NCI-H1436 (cell line): ENCODE data around the gene EDAR.

Experiments used
- DNase-seq: peaks from one replicate; lab custom pipeline; 2025; lab: John Stamatoyannopoulos, UW

Gene EDAR

GRCh38 chr2:108967757-108968156 lies 21.3 kb downstream of the EDAR start:
- DNase-seq = no peak

GRCh38 chr2:108965540-108966289 lies 23.3 kb downstream of the EDAR start:
- no peak for DNase-seq

GRCh38 chr2:108963057-108963456 lies 26.0 kb downstream of the EDAR start:
- no peak for DNase-seq

- DNase-seq = no peak
Measured at GRCh38 chr2:108961796-108962195, 27.2 kb downstream of the EDAR start.

DNA sequence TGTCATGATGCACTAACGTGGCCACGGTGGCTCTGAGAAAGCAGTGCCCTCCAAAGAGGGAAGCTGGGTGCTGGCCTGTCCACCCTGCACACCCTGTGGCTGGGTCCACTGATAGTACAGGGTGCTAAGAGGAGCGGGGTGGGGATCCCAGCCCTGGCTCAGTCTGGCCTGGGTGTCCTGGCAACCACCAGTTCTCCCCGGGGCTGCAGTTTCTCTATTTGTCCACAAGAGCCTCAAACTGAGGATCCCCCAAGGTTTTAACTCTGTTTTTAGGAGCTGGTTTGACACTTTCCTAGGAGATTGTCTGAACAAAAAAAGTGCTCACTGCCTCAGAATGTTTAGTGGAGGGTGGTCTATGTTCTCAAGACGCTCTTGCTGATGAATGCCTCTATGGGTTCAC lies 29.0 kb downstream of the EDAR start:
- no peak for DNase-seq

GRCh38 chr2:108959401-108959800 lies 29.6 kb downstream of the EDAR start:
- DNase-seq = no peak

DNA sequence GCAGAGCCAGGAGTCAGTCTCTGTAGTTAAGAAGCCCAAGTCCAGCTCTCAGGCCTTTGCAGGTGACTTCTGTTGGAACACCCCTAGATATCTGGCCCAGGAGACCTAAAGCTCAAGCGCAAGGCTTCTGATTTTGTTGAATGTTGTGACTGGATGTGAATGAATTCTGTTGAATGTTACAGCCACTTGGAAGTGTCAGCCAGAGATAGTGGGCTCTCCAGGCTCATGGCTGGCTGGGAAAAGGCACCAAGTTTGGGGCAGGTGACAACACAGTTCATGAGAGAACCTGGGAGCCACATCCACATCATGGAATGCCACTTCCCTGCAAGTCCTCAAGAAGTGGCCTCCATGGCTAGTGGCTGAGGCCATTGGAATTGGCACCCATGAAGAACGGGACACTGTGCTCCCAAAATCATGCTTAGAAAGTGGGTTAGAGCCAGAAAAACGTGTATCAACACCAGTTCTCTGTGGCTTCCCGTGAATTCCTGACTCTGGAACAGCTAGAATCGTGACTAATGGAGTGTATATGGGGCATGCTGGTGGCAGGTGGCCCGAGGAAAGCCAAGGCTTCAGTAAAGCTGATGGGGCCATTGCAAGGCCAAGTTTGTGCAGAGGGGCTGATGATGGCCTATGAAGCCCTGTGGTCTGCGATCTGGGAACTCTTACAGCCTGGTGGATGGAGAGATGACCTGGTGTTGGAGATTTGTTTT lies 30.2 kb downstream of the EDAR start:
- no peak for DNase-seq

DNA sequence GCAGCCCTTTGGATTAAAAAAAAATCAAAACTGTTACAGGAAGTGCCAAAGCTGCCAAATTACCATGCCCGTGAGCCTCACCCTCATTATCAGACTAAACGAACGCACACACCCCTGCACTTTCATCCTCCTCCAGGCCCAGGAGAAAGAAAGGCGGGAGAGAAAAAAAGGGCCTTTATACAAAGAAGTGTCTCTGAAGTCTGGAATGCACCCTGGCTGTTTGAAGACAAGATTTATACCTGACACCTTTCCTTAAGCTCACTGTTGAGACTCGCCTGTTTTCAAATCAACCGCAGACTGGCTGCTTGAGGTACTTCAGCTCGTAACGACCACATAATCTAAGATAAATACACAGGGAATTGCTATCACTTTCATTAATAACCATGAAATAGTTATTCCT lies 31.0 kb downstream of the EDAR start:
- DNase-seq = no peak

DNA sequence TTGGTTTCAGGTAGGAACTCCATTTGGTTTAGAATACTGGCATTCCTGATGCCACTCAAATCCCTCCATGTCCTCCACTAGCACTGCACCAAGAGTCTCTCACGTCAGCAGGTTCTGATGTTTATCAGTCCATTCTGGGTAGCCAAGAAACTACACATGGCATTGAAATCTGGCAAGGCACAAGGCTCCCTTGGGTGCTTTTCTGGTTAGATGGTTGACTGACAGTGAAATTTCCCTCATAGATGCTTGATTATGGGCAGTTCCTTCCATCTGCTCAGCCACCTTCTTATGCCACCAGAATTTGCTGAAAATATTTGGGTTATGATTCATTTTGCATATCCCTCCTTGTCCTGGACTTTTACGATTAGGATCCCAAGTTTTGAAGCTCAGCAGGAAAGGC lies 32.6 kb downstream of the EDAR start:
- DNase-seq = no peak

DNA sequence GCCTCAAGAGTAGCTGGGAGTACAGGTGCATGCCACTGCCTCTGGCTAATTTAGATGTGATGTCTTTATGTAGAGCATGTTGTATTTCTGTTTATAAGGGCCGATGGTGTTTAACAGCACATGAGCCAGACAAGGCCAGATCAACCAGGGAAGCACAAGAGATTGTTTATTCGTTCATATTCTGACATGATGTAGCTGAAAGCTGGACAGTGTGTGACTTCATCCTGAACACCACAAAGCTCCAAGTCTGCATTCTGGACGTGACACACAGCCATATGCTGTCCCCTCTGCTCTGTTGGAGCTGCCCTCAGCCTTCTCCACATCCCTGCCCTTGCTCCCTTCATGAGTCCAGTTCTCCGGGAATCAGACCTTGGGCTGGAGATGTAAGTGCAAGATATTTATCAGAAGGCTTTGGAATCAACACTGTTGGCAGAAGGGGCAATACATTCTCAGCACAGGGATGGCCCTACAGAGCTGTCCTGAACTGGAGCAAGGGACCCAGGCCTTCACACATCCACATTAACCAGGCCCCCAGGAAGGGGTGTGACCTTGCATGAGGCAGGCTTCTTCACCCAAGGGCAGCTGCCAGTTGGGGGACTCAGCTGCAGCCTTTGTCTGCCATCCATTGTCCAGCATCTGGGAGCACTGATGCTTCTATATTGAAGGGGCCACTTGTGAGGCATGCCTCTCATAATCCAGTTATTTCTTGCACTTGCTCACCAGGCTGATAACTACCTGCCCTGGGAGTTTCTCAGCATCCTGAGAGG lies 38.5 kb downstream of the EDAR start:
- DNase-seq = no peak

- DNase-seq = no peak
Measured at GRCh38 chr2:108949316-108950239, 39.4 kb downstream of the EDAR start.

- no peak for DNase-seq
Measured at GRCh38 chr2:108947271-108947907, 41.6 kb downstream of the EDAR start.

DNA sequence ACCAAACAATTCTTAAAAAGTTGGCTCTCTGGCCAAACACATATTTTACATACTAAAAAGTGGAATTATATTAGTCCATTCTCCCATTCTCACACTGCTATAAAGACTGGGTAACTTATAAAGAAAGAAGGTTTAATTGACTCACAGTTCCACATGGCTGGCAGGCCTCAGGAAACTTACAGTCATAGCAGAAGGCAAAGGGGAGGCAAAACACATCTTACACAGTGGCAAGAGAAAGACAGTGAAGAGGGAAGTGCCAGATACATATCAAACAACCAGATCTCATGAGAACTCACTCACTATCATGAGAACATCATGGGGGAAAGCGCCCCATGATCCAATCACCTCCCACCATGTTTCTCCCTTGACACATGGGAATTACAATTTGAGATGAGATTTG lies 42.6 kb downstream of the EDAR start:
- DNase-seq = no peak

DNA sequence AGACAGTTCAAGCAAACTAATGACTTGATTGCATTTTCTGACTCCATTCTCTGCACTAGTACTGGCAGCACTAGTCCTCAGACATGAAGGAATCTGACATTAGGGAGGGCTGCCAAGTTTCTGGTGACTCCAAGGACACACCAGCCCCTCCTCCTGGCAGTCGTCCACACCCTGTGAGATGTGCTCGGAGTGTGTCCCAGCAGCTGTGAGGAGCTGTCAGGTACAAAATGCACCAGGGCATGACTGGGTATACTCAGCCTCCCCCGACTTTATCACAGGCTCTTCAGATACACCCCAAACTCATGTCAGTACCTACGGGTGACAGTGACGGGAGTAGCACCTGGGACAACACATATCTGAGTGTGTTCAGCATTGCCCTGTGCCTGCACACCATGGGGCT lies 43.1 kb downstream of the EDAR start:
- no peak for DNase-seq

DNA sequence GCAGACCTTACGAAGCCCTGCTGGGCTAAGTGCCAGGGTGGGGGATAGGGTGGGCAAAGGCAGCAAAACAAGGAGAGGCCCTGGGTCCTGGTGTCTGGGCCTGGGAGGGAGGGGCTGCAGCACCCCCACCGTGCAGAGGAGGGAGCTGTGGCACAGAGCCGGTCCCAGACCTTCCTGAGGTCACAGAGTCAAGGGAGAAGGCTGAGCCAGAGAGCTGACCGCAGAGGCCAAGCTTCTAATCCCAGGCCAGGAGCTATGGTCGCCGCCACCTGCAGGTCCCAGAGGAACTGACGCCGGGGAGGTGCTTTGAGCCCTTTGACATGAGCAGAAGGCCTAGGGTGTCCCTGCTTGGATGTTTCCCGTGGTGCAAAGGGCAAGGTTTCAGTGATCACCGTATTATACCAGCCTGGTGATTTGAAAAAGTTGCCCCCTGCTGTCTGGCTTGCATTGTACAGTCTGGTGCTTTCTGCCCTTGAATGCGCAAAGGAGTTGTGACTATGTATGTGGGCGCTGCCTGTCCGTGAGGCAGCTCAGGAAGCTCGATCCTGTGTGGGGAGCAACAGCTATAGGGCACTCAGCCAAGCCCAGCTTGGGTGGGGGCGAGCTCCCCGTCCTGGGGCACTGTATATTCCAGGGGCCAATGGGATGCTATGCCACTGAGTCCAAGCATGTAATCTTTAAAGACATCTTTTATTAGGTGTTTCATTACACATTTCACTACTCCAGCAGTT lies 44.3 kb downstream of the EDAR start:
- DNase-seq = no peak

GRCh38 chr2:108943751-108944150 lies 45.3 kb downstream of the EDAR start:
- DNase-seq = no peak

DNA sequence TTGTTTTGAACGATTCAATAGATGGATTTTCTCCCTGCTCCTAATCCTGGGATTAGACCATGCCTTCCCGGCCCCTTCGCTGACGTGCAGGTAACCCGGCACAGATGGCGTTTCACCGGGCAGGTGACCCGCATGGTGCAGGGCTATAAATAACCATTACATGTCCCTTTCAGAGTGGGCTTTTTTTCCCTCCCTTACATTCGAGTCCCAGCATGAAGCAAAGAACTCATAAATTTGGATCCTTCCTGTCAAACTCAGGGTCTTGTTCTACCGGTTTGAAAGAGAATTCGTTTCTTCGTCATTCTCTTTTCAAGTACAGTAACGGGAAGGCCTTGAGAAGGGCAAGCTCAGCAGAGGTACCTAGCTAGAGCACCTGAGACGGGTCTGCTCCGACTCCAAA lies 46.1 kb downstream of the EDAR start:
- DNase-seq = no peak

- DNase-seq = no peak
Measured at GRCh38 chr2:108942231-108942825, 46.7 kb downstream of the EDAR start.

DNA sequence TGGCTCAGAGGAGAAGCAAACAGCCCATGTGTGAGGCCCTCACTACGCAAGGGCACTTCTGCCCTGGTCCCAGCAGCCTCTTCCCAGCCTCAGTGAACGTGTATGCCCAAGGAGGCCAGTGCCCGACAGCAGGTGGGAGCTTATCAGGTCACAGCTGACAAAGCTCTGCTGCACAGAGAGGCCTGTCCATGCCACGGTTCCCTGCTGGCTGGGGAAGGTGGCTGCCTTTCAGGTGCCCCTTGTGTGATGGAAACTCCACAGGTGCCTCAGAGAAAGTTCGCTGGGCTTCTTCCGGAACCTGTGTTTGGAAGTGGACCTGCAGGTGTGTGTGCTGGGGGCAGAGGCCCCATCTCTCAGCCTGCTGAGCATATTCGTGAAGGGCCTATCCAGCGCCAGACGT lies 47.3 kb downstream of the EDAR start:
- DNase-seq = no peak

DNA sequence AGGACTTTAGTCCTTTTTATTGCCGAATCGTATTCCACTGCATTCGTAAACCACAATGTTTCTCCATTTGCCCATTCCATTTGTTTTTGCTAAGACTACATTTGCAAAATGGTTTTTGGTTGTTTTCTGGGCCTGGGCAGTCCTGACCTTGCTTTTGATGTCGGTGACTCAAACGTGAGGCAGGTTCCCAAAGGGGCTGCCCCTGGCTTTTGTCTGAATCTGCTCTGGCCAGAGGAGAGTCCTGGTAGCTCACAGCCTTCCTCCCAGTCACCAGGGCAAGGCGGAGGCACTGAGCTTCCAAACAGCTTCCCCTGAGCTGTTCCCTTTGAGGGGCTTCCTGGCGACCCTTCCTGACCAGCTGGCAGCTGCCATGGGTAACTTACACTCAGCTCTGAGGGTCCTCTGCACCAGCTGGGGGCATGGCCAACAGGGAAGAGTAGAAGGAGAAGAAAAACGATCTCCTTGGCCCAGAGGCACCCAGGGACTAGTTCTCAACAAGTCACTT lies 47.8 kb downstream of the EDAR start:
- no peak for DNase-seq
